Cardiac muscle cell (in vitro differentiated cells and primary cell): Measurements from ENCODE around the gene SULT4A1. TPM values are rescaled to one million over a fixed set of nuclear protein-coding genes. Genes with fewer than 3 reads are reported as not detected.

ENCODE experiments used
- DNase-seq, 2 donors: peaks; one replicate each; pipeline versions ENCODE4 v3.0.0 to v3.0.0-alpha.2; 2010 to 2017; ENCODE audit warnings: low read depth in 1 of 2, low spot score in 1 of 2
- H3K27ac ChIP-seq: fragments of 200-600 bp; sonication (generic); 2 replicates; pipeline ENCODE4 v1.5.1; 2016
- H3K27me3 ChIP-seq: fragments of 200-600 bp; sonication (generic); 2 replicates; pipeline ENCODE4 v1.6.0; 2016; ENCODE audit warnings: control low read depth
- H3K36me3 ChIP-seq: fragments of 200-600 bp; sonication (generic); 2 replicates; pipeline ENCODE4 v1.5.1; 2016; ENCODE audit warnings: control low read depth
- H3K4me1 ChIP-seq: fragments of 200-600 bp; sonication (generic); 2 replicates; pipeline ENCODE4 v1.8.1; 2017; ENCODE audit warnings: low read depth, mild to moderate bottlenecking, mixed run types
- H3K4me3 ChIP-seq: fragments of 200-600 bp; sonication (generic); 2 replicates; pipeline ENCODE4 v1.5.1; 2016; ENCODE audit warnings: mild to moderate bottlenecking
- H3K9me3 ChIP-seq: fragments of 200-600 bp; sonication (generic); 2 replicates; pipeline ENCODE4 v1.5.1; 2017; ENCODE audit warnings: low read depth, mild to moderate bottlenecking, control low read depth
- CTCF ChIP-seq: IDR thresholded peaks from 2 replicates; pipeline ENCODE4 v1.5.1; 2012; ENCODE audit warnings: low read depth, mild to moderate bottlenecking, low read length
- polyA plus RNA-seq: library from polyadenylated mRNA; unstranded; fragments of >200 nt; fragmentation: Nextera tagmentation; extraction: Ambion mirVana; gene quantifications from 2 replicates; pipeline ENCODE4 v1.2.1, GENCODE V29; 2016
- total RNA-seq: library from RNA; depleted of rRNA; stranded (reverse); fragments of >200 nt; gene quantifications from 2 replicates; pipeline ENCODE4 v1.2.3, GENCODE V29; 2016

The SULT4A1 gene
- total and polyA plus RNA-seq, 2 experiments from 2014 or later, result 1.3 to 3.2 TPM

DNA sequence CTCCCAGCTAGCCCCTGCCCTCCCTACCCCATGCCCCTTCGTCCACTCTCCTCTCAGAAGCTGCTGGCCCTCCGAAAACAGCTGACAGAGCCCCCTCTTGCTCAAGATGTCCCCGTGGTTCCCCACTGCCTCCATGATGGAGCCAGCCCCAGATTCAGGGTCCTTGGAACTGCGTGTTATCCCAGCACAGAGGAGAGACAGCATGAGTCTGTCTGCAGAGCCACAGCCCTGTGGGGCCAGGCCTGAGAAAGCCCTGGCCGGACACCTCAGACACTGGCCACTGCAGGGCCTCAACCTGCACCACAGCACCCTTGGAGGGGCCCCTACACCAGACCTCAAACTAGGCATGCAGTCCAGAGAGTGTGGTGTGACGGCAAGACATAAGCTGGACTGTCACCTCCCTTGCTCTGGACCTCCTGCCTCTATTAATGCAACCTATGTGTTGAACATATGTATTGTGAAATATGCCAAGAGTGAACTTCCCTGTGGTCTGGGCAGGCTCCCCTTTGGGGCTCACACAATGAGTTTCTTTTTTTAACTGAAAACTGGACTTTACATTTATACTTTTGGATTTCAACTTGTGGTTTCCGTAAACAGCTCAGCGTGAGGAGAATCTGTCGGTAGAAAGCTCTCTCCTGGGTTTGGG lies 19.9 kb upstream of the SULT4A1 start:
- no peak overlapping the region for H3K4me3 ChIP-seq
- no peak for DNase-seq

GRCh38 chr22:43881091-43882061 lies 19.1 kb upstream of the SULT4A1 start:
- DNase-seq, result no peak
- Histone ChIP-seq H3K4me3 (no peak overlapping the region), H3K27me3 (no peaks in the 10 kb centered on the region), H3K4me1 (no peaks in the 10 kb centered on the region), H3K27ac (no peak overlapping the region), H3K36me3 (no peaks in the 10 kb centered on the region), H3K9me3 (no peaks in the 10 kb centered on the region)
- TF ChIP-seq CTCF, result no peak

More for the DNA sequence above, 19.9 kb upstream of the SULT4A1 start:
- Histone ChIP-seq H3K9me3 (no peaks in the 10 kb centered on the region), H3K4me1 (no peaks in the 10 kb centered on the region), H3K36me3 (no peaks in the 10 kb centered on the region), H3K27me3 (no peaks in the 10 kb centered on the region), H3K27ac (no peak overlapping the region)
- no peak for TF ChIP-seq CTCF

DNA sequence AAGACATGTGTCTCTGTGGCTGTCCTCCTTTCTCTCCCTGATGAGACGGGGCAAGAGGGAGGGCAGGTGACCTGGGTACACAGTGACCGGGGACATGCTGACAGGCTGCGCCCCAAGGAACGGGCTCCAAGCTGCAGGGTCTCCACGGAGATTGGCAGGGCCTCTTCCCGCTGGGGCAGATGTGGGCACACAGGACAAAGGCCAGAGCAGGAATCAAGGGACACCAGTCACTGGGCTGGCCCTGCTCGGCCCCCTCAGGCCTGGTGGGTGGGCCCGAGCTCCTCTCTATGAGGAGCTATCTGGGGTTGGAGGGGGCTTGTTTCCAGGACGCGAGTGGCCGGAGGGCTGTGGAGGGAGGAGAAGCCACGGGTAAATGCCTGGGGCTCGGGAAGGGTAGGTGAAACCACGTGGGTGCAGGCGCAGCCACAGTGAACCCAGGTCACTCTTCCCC lies 18.3 kb upstream of the SULT4A1 start:
- H3K27ac ChIP-seq, result no peak overlapping the region
- H3K4me3 ChIP-seq, result no peak overlapping the region

GRCh38 chr22:43879901-43880540 lies 17.7 kb upstream of the SULT4A1 start:
- no peak overlapping the region for H3K4me3 ChIP-seq
- H3K27ac ChIP-seq, result no peak overlapping the region
- H3K36me3 ChIP-seq, result no peaks in the 10 kb centered on the region
- DNase-seq, result no peak
- no peaks in the 10 kb centered on the region for H3K9me3 ChIP-seq
- no peak for TF ChIP-seq CTCF
- no peaks in the 10 kb centered on the region for H3K4me1 ChIP-seq
- no peaks in the 10 kb centered on the region for H3K27me3 ChIP-seq

More for the DNA sequence above, 18.3 kb upstream of the SULT4A1 start:
- no peaks in the 10 kb centered on the region for H3K36me3 ChIP-seq
- TF ChIP-seq CTCF, result no peak
- H3K4me1 ChIP-seq, result no peaks in the 10 kb centered on the region
- H3K27me3 ChIP-seq, result no peaks in the 10 kb centered on the region
- DNase-seq, result no peak
- no peaks in the 10 kb centered on the region for H3K9me3 ChIP-seq

DNA sequence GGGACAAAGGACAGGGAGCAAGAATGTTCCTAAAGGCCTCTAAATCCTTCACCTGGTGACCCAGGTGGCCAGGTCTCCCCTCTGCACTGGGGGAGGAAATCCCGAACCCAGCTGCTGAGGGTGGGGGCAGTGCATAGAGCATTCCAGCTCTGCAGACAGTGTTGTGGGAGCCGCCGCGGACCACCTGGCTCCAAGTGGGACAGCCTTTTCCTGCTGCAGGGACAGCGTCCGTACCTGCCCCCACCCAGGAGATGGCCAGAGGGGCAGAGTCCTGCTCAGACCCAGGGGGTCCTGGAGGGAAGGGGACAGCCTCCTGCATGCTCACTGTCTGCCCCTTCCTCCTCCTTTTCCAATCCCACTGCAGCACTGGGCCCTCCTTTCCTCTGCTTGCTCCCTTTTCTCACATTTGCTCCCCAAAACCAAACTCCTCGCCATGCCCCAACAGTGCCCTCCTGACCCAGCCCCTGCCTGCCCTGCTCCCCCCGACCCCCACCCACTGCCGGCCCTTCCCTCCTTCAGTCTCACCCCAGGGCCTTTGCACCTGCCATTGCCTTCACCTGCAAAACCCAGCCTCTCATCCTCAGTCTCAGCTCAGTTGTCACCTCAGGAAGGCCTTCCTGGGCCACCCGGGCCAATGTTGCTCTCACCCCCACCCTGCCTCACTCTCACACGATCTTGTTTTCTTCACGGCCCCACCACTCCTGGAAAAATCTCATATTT lies 16.7 kb upstream of the SULT4A1 start:
- no peaks in the 10 kb centered on the region for H3K36me3 ChIP-seq
- TF ChIP-seq CTCF, result no peak
- no peak for DNase-seq

More for the DNA sequence above, 16.7 kb upstream of the SULT4A1 start:
- no peaks in the 10 kb centered on the region for H3K4me1 ChIP-seq
- no peaks in the 10 kb centered on the region for H3K9me3 ChIP-seq
- H3K27me3 ChIP-seq, result no peaks in the 10 kb centered on the region
- H3K27ac ChIP-seq, result no peak overlapping the region
- H3K4me3 ChIP-seq, result no peak overlapping the region
